GM19328 (cell line): Measurements from ENCODE around the gene PKHD1.

ENCODE experiments used
- ATAC-seq: cut with Tn5 transposase; IDR thresholded peaks from one replicate; pipeline ENCODE4 v1.9.1; 2021; ENCODE audit warnings: mild to moderate bottlenecking, moderate library complexity; ENCODE audit not compliant: unreplicated experiment

The PKHD1 gene

DNA sequence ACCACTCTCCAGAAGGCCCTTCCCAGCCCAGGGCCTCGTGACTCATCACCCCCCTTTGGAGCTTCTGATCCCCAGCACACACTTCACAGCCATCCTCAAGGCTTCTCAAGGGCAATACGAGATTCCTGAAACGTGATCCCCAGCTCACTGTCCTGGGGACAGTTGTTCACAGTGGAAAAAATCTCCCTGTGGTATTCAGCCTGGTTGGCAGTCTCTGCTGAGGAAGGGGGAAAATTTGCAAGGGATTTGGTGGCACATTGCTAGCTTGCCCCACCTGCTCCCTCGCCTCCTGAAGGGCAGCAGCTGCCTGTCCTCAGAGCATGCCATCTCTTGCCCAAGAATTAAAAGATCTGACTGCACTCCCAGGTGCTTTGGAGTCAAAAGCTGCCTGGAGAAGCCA is 20.7 kb upstream of the PKHD1 start:
- no peak for ATAC-seq

DNA sequence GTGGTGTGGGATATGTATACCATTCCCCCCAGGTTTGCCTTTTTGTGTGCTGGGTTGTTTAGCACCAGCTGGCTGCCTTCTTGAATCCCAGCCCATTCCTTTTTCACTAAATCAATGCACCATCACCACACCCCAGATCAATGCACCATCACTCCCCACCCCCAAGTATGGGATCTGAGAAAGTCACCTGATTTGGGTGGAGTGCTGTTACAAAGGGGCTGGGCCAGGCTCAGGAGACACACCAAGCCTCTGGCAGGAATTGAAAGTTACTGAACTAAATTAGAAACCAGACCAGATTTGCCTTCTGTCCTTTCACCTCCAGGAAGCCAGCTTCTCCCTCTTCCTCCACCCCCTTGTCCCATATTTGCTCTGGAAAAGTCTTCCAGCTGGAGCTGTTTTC is 19.6 kb upstream of the PKHD1 start:
- ATAC-seq = no peak

DNA sequence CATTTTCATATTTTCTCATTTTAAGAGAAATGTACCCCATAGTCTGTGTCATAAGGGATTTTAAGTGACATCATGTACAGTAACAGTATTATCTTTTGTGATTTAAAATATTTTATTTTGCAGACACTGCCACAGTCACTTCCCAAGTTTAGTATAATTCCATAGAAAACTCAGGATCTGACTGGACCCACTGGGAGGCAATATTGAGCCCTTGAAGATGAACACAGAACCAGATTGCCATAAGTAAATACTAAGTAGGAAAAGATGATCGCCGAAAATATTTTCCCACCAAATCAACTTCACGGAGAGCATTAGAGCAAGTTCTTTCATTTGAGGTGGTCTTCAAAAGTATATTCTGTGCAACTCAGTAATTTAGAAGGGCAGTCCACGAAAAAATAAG is 17.6 kb upstream of the PKHD1 start:
- ATAC-seq = no peak

DNA sequence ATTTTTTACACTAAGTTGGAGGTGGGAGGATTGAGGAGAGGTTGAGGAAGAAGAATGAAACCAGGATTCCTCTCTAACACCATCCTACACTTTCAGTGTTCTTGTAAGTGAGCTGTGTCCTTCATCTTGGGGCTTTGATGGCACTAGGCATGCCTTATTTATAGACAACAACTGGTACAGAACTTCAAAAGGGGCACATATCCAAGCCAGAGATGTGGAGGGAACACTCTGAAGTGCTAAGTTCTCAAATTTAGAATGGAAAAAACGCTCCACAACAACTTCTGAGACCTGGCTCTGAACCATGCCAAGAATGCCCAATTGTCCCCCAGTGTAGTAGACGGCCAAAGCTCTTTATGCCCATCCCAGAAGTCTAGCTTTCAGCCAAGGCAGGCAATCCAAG is 16.2 kb upstream of the PKHD1 start:
- no peak for ATAC-seq

DNA sequence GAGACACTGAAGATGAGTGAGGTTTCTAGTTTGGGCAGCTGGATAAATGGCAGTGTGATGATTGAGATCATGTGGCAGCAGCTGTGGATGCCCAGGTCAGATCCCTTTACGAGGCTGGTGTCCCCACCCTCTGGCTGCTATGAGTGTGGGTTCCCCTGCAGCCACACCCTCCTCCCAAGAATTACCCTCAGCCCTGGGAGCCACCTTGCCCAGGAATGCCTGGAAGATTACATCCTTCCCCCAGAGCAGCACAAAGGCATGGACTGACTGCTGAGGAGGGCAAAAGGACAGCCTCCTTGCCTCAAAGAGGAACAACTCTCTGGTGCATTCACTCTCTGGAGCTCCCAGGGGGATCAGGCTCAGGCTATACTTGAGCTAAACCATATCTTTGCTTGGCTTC is 15.0 kb upstream of the PKHD1 start:
- no peak for ATAC-seq

DNA sequence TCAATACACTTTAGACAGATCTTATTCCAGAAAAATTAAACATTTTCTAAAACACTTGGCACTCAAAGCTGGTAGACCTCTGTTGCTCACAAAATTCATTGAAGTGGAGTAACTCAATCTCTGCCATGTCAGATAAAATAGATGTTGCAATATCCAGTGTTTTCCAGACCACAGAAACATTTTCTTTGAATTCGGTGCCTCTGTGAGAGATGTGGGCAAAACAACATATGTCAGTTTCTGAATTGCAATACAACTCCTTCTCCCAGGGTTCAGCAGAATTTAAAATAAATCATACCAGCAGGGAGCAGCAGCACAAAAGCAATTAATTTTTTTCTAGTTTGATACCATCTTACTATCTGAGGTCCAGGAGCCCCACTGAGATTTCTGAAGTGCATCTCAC is 11.3 kb upstream of the PKHD1 start:
- no peak for ATAC-seq

DNA sequence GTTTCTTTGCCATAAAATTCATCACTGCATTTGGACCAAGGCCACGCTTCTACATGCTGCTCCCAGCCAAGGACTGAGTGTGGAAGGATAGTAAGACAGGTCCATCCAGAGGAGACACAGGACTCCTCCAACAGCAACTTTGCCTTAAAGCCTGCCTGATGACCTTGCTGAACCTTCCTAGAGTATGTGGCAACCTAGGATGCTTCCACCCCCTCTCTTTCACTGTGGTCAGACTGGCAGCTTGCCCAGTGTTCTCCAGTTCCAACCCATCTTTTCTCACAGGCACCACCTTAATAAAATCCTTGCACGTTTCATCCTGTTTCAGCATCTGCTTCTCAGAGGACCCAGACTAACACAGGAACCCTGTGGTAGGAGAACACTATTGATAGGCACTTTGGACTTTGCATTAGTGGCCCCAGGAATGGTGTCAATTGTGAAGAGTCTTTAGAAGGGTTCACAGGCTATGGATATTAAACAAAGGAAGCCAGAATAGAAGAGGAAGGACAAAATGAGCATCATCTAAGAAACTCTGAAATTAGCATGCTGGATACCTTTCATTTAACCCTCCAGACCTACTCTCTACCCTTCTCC is 2.4 kb upstream of the PKHD1 start:
- no peak for ATAC-seq

DNA sequence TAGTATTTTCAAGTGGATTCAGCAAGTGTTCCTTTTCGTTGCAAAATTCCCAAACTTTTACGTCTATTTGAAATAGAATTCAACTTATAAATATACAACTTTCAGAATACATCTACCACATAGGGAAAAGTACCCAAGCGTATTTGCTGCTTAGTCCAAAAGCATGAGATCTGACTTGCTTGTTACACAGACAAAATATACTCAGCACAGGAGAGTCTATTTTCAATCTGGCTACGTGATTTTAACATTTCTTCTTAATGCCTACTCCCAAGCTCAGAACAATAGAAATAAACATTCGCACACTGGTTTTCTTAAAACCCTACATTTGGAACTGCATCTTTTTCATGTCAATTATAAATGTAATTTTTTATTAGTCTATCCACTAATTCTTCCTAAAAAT is 672 bp downstream of the PKHD1 start:
- ATAC-seq = no peak

DNA sequence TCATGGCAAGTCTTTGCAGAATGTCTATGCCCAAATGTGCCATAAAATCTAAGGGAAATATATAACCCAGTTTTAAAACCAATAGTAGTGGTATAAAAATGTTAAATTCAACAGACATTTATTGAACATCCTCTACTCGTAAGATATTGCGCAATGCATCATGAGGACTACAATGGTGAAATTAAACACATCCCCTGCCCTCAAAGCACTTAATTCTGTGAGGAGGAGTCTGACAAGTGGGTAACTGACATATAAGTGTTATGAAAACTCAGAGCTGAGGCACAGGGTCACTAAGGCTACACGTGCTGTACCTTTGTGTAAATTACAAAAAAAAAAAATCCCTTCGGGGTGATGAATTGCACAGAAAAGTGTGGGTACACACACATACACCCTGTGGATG is 6.2 kb downstream of the PKHD1 start:
- ATAC-seq = no peak

DNA sequence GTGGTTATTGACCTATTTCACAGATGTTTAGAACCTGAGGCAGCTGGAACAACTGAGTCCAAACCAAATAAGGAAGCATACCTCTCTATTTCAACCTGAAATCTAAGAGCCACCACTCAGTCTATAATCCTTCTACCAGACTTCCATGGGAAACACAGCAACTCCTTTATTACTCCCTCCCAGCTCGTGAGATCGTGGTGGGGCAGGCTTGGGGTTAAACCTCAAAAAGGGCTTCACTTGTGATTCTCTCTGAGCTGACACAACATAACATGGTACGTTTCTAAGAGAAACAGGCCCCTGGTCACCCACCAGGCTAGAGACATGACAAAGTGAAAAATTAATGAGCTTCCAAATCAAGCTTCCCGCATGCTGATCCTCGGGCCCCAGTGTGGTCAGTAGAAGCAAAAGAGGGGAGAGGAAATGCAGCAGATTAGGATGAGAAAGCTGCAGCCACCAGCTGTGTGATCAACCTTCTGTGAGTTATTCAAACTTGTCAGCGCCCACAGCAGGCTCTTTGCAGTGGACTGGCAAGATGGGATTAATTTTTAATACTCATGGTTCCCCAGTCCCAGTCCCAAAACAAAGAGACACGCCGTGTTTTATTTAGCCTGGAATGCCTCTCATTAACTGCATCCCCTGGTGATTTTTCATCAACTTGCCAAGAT is 9.3 kb downstream of the PKHD1 start:
- ATAC-seq = no peak

DNA sequence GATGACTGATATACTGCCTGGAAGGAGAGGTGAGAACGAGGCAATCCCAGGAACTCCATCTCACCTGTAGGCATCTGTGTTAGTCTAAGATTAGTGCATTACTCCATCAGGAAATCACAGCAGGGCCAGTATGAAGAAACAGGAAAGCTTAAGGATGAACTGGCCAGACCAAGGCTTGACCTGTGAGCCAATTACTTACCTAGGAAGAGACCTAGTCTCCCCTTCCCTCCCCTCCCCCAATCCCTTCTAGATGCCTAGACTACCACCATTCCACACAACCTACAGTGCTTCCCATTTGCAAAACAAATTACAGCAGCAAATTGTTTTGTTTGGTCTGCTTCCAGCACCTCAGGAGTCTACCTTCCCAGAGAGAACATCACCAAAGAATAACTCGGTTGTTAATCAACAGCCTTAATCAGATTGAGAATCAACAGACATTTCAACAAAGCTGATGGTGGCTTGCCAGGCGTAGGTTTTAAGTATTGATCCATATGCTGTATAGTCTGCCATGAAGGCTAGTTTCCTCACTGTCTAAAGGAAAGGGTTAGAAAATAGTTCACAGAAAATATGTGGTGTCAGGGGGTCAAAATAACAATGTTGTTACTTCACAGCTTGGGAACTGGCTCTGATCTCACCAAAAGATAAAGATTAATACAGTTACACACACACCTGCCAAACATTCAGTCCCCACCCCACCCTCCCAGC is 10.1 kb downstream of the PKHD1 start:
- no peak for ATAC-seq

DNA sequence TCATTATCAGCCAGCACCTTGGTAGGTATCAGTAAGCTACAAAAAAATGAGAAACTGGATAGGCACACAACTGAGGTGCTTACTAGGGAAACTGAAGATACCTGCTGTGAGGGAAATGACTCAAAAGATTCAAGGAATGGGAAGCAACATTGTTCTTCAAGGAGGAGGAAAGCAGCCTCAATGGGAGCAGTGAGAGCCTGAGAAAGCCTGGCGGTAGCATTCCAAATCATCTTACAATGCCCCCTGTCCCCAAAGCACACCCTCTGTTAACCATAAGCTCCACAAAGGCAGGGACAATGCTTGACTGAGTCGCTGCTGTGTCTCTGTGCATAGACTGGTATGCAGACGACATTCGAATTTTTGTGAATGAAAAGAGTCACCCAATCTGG is 10.6 kb downstream of the PKHD1 start:
- ATAC-seq = no peak

DNA sequence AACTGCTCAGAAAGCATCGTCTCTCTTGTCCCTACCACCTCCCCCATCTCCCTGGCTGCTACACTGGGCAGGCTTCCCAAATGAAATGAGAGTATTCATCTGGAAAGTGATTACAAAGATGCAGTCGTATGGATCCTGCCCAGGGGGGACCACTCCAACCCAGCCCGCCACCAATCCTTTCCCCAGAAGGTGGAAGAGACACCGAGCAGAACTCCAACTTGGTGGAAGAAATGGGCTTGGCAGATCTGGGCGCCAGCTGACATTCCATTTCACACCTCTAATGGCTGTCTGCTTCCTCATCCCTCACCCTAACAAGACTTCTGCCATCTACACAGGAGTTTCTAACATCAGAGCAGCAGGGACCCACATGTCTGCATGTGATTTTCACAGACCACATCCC is 12.7 kb downstream of the PKHD1 start:
- no peak for ATAC-seq

DNA sequence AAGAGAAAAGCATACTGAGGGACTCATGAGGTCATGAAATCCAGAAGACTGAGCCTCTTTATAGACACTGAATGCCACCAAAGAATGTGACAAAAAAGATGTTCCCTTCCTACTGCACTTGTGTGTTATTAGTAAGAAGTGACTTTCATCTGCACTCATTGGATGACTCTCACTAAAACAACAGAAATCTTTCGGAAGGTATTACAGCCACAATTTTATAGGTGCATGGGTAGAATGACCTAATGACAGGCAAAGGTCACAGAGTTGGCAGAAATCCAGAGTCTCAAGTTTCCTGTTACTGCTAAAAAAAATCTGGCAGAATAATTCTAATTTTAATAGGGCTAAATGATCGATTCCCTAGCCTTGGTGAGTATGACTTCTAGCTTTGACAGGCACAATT is 13.3 kb downstream of the PKHD1 start:
- ATAC-seq = no peak

DNA sequence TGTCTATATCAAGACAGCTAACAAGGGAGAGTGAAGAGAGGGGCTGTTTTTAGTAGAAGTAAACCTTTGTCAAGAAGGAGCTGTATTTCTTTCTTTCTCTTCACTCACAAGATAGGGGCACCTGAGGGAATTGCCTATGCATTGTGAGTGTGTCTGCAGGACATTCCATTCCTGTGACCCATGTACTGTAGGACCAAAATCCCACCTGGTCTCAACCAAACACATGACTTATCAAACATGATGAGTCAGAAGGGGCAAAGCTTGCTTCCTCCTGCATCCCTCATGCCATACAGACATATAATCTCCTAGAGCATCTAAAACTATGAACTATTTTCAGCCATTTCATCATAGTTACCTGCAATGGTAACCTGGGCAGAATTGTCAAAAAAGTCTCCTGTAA is 21.8 kb downstream of the PKHD1 start:
- ATAC-seq = no peak

DNA sequence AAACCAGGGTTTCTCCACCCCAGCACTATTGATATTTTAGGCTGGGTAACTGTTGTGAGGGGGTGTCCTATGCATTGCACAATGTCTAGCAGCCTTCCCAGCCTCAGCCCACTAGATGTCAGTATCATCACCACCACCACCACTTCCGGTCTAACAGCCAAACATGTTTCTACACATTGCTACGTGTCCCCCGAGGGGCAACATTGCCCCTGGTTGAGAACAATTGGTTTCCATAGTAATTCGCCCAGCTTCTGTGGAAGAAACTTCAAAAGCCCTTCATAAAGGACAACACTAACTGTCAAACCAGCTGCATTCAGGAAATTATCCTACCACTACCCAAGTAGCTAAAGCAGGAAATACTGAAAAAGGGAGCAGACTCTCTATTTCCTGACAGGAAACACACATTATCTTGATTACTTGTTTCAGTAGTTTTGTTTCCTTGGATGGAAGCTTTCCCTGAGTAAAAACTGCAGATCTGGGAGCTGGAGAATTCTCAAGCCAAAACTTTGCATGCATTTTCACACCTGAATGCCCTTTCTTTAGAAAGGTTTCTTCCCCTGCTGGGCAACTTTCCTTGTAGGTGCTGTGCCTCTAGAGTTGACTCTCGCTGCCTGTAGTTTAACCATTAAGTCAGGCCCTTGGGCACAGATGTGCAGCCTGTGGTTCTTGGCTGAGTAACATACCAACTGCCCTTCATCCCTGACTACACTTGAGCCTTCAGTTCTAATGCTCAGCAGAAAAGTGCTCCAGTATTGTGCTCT is 23.6 kb downstream of the PKHD1 start:
- peak; percentile 97 for ATAC-seq

DNA sequence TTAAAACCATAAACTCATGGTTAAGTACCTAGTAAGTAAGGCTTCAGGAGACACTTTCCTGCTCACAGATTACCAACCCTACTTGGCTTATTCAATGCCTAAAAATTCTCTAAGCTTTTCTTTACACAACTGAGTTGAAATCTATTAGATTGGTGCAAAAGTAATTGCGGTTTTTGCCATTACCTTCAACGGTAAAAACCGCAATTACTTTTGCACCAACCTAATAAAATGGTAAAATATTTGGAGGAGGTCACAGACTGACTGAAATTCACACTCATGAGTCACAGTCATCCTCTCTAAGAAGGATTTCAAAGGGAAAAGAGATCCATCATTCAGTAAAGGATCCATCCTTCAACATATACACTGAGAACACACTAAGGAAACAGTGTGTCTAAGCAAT is 25.9 kb downstream of the PKHD1 start:
- no peak for ATAC-seq

DNA sequence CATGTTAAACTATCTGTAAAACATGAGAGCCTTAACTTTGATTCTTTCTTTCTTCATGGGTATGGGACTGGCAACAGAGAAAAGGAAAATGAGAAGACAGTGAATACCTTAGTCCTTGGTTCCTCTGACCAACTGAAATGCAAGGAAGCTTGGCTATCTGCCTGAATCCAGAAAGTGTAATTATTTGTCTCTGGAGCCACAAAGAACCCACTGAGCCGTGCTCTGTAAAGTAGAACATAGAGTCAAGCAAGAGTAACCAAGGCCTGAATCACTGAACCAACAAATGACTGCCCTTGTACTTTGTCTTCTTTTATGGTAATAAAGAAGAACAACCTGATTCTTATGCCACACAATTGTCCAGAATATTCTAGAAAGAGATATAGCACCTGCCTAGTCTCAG is 27.6 kb downstream of the PKHD1 start:
- no peak for ATAC-seq

DNA sequence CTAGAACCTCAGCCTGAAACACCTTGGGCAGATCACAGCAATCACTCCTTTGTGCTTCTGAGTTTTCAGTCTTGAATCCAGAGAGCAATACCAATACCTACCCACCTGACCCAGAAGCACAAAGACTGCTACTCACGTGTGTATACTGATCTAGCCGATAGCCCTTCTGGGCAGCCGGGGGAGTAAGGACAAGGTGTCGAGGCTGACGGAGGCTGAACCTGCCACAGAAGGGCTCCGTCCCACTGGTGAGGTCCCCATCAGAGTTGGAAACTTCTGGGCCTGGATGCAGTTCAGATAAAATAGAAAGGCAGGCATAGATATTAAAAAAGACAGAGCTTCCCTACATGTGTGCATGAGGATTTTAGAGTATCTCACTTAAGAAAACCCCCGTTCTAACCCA is 32.0 kb downstream of the PKHD1 start:
- no peak for ATAC-seq

DNA sequence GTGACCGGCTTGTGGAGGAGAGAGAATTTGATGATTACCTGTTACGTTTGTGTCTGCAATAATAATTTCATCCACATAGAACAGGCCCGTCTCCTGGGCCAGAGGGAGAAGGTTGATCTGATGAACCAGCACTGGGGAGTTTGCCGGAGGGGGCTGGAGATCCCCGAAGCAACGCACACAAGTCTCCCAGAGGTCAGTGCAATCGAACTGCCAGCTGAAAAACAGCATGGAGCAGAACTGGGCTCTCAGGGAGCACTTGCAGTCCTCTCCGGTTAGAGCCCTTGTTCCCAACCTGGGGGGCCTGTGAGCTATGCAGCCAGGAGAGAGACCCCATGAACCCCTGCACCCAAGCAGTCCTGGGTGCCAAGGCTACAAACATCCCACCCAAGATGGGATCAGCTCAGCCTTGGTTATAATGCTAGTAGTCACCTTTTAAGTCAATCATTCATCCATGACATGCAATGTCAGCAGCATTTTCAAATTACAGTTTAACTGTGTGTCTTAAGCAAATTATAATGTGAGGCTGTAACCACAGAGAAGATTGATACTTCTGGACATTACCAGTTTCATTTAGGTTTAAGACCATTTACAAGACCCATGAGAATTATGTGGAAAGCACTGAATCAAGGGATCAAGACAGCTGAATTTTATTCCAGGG is 34.2 kb downstream of the PKHD1 start:
- ATAC-seq = no peak

DNA sequence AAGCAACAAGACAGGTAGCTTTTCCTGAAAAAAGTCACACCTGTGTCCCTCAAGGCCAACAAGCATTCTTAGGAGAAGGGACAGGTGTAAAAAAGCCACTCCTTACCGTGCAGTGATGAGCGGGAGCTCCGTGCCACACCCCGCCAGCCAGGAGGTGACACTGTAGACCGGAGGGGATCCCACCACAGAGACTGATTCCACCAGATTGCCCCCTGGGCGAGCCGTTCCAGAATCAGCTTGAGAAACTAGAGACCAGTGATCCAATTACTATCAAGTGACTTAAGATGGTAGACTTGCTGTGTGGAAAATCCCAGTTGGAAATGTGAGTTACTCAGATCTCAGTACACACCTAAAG is 37.4 kb downstream of the PKHD1 start:
- ATAC-seq = no peak
